Activated naive CD8-positive, alpha-beta T cell treated with anti-CD3 and anti-CD28 coated beads, Interleukin-2, amount 10 ng/mL, durations not matched to agents 7 days and 5 days (primary cell): ENCODE measurements around the gene MRGPRF. TPM values are rescaled to one million over a fixed set of nuclear protein-coding genes. Genes with fewer than 3 reads are reported as not detected.

ENCODE experiments used
- ATAC-seq: fragments of 150-1000 bp; cut with Tn5 transposase; one replicate; pipeline ENCODE4 v1.10.0; 2021; ENCODE audit warnings: low read depth, moderate library complexity
- POLR2A ChIA-PET: fragments of 350-600 bp; sonication (Branson Sonifier 250); formaldehyde crosslinking; loops from one replicate; lab custom pipeline; 2021; ENCODE audit warnings: antibody characterized with exemption; lab: Charles Lee
- DNase-seq: peaks from one replicate; pipeline ENCODE4 v3.0.0; 2021
- H3K27ac Mint-ChIP-seq: one replicate; pipeline ENCODE4 v1.8.0; 2022; ENCODE audit warnings: mild to moderate bottlenecking, mixed read lengths
- H3K27me3 Mint-ChIP-seq: one replicate; pipeline ENCODE4 v1.8.0; 2022; ENCODE audit warnings: mild to moderate bottlenecking, moderate library complexity, mixed read lengths
- H3K36me3 Mint-ChIP-seq: one replicate; pipeline ENCODE4 v1.8.0; 2021; ENCODE audit warnings: mild to moderate bottlenecking, mixed read lengths
- H3K4me1 Mint-ChIP-seq: one replicate; pipeline ENCODE4 v1.8.0; 2021; ENCODE audit warnings: mixed read lengths
- H3K4me3 Mint-ChIP-seq: one replicate; pipeline ENCODE4 v1.8.0; 2022; ENCODE audit warnings: mild to moderate bottlenecking, moderate library complexity, mixed read lengths
- H3K9me3 Mint-ChIP-seq: one replicate; pipeline ENCODE4 v1.8.0; 2021; ENCODE audit warnings: mixed read lengths
- total RNA-seq, 2 experiments: library from RNA; stranded (reverse); gene quantifications; one replicate each; pipeline ENCODE4 v1.2.3, GENCODE V29; 2021

Gene MRGPRF
- total RNA-seq, 2 experiments from 2014 or later, result not detected

DNA sequence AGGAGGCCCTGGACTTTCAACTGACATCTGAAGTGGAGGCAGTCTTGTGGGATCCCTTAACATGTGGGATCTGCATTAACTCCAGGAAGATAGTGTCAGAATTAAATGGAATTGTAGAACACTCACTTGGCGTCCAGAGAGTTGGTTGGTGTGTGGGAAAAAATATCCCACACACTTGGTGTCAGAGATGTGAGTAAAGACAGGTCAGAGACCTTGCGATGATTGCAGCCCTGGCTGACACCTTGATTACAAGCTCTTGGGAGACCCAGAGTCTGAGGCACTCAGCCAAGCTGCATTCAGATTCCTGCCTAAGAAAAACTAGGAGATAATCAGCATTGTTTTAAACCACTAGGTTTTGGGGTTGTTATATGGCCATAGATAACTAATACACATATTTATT is 28.5 kb upstream of the MRGPRF start:
- Mint-ChIP-seq H3K27me3 (peaks cover 16% of the 10 kb centered on the region), H3K27ac (no peak overlapping the region), H3K9me3 (no peaks in the 10 kb centered on the region), H3K36me3 (no peaks in the 10 kb centered on the region), H3K4me1 (peaks cover 3% of the 10 kb centered on the region), H3K4me3 (no peak overlapping the region)
- DNase-seq (no peak), ATAC-seq (no peak)
- POLR2A ChIA-PET, result no interaction called here

DNA sequence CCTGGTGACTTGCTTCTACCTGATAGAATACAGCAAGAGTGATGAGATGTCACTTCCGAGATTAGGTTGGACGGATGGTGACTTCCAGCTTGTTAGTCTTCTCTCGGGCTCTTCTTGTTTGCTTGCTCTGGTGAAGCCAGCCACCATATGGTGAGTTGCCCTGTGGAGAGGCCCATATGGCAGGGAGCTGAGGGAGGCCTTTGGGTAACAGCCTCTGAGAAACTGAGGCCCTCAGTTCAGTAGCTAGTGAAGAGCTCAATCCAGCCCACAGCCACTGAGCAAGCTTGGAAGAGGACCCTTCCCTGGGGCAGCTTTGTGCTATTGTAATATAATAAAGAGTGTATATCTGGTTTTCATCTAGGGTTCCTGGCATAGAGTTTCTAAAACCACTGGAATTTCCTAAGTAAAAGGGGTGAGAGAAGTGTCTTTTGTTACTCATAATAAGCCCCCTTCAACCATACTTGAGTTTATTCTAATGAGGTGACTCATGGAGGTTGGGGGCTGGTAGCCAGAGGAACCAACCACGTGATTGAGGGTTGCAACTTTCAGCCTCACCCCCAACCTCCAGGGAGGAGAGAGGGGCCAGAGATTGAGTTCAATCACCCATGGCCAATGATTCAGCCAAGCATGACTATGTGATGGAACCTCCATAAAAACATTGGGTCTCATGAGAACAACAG is 27.7 kb upstream of the MRGPRF start:
- DNase-seq (no peak), ATAC-seq (no peak)
- POLR2A ChIA-PET, result no interaction called here
- Mint-ChIP-seq H3K9me3 (no peaks in the 10 kb centered on the region), H3K27ac (no peak overlapping the region), H3K4me3 (no peak overlapping the region), H3K4me1 (peaks cover 3% of the 10 kb centered on the region), H3K36me3 (no peaks in the 10 kb centered on the region), H3K27me3 (peaks cover 8% of the 10 kb centered on the region)

DNA sequence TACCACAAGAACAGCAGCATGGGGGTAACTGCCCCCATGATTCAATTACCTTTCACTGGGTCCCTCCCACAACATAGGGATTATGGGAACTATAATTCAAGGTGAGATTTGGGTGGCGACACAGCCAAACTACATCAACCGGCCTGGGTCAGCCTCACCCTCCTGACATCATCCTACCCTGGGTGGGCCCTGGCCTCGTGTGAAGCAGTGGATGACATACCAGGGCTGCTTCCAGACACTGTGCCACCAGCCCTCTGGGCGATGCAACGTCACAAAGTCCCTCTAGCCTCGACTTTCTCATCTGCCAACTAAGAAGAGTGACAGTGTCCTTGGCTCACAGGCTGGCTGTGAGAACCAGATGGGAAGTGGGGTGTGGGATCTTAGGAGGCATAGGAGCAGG is 27.0 kb upstream of the MRGPRF start:
- POLR2A ChIA-PET, result no interaction called here
- ATAC-seq, result no peak
- no peaks in the 10 kb centered on the region for H3K36me3 Mint-ChIP-seq
- no peaks in the 10 kb centered on the region for H3K9me3 Mint-ChIP-seq
- no peak overlapping the region for H3K27ac Mint-ChIP-seq
- peaks cover 7% of the 10 kb centered on the region for H3K27me3 Mint-ChIP-seq
- H3K4me3 Mint-ChIP-seq, result no peak overlapping the region
- peaks cover 3% of the 10 kb centered on the region for H3K4me1 Mint-ChIP-seq
- no peak for DNase-seq

DNA sequence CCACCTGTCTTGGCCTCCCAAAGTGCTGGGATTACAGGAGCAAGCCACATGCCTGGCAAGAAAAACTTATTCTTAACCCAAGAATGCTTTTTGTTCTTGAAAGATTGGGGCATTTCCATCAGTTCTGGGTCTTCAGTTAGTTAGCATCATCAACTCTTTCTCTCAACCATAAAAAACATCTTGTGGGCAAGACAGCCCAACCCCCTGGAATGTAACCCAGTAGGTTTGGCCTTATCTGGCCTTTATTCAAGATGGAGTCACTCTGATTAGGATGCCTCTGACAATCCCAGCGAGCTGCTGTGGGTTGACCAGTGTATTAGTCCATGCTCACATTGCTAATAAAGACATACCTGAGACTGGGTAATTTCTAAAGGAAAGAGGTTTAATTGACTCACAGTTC is 26.5 kb upstream of the MRGPRF start:
- no peak for ATAC-seq
- no peak overlapping the region for H3K4me3 Mint-ChIP-seq
- no peak for DNase-seq
- H3K4me1 Mint-ChIP-seq, result peaks cover 3% of the 10 kb centered on the region
- H3K27me3 Mint-ChIP-seq, result peaks cover 6% of the 10 kb centered on the region
- H3K36me3 Mint-ChIP-seq, result no peaks in the 10 kb centered on the region
- no peaks in the 10 kb centered on the region for H3K9me3 Mint-ChIP-seq
- POLR2A ChIA-PET, result no interaction called here
- no peak overlapping the region for H3K27ac Mint-ChIP-seq

DNA sequence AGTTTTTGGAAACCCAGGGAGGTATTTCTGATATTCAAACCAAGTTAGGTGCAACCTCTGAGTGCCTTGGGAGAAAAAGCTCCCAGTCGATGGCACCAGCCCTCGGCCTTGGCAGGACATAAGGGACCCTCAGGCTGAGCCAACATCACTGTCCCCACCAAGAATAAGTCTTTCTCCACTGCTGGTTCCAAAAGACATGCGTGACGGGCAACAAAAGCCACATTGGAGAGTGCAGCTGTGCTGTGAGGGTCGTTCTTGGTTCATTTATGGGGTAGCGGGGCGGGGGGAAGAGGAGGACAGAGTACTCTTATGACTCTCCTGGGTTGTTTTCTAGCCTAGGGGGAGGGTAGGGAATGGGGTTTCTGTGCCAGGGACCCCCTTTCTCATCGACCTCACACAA is 24.5 kb upstream of the MRGPRF start:
- DNase-seq, result no peak
- Mint-ChIP-seq H3K4me3 (no peak overlapping the region), H3K4me1 (no peaks in the 10 kb centered on the region), H3K27ac (no peak overlapping the region), H3K27me3 (peaks cover under 1% of the 10 kb centered on the region), H3K36me3 (no peaks in the 10 kb centered on the region), H3K9me3 (no peaks in the 10 kb centered on the region)
- no peak for ATAC-seq
- POLR2A ChIA-PET, result no interaction called here

DNA sequence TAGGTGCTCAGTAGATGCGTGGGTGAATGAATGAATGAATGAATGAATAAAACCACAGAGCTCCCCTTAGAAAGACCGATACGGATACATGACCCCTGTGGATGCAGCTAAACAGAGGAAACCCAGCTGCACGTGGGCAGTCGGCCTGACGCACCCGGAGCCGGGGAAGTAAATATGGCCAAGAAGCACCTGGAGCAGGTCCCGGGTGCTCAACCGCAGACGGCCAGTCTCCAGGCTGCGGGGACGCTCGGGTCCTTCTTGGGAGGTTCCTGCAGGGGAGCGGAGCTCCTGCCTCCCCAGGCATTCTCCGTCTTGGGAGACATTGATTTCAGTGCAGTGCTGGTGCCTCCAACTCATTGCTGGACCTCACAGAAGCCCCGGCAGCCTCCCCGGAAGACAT is 24.0 kb upstream of the MRGPRF start:
- H3K36me3 Mint-ChIP-seq, result no peaks in the 10 kb centered on the region
- H3K27me3 Mint-ChIP-seq, result no peaks in the 10 kb centered on the region
- POLR2A ChIA-PET, result no interaction called here
- H3K27ac Mint-ChIP-seq, result no peak overlapping the region
- DNase-seq, result no peak
- no peak overlapping the region for H3K4me3 Mint-ChIP-seq
- H3K9me3 Mint-ChIP-seq, result no peaks in the 10 kb centered on the region
- H3K4me1 Mint-ChIP-seq, result no peaks in the 10 kb centered on the region
- no peak for ATAC-seq

DNA sequence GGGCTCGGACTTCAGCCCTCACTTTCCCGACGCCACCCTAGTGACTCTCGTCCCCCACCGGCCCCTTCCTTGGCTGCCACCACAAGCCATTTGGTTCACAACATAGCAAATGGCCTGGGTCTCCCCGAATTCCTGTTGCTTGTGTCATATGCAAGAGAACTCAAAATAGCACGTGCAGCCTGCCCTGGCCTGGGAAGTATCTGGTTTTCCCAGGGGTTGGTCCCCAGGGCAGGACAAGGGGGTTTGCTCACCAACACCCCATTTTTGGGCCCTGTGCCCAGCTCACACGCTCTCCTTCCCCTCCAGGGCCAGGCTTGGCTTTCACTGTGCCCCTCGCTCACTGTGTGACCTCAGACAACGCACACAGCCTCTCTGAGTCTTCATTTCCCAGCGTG is 22.9 kb upstream of the MRGPRF start:
- Mint-ChIP-seq H3K4me1 (no peaks in the 10 kb centered on the region), H3K36me3 (no peaks in the 10 kb centered on the region), H3K27me3 (no peaks in the 10 kb centered on the region), H3K27ac (no peak overlapping the region), H3K4me3 (no peak overlapping the region), H3K9me3 (no peaks in the 10 kb centered on the region)
- POLR2A ChIA-PET, result no interaction called here
- DNase-seq, result no peak
- ATAC-seq, result no peak

DNA sequence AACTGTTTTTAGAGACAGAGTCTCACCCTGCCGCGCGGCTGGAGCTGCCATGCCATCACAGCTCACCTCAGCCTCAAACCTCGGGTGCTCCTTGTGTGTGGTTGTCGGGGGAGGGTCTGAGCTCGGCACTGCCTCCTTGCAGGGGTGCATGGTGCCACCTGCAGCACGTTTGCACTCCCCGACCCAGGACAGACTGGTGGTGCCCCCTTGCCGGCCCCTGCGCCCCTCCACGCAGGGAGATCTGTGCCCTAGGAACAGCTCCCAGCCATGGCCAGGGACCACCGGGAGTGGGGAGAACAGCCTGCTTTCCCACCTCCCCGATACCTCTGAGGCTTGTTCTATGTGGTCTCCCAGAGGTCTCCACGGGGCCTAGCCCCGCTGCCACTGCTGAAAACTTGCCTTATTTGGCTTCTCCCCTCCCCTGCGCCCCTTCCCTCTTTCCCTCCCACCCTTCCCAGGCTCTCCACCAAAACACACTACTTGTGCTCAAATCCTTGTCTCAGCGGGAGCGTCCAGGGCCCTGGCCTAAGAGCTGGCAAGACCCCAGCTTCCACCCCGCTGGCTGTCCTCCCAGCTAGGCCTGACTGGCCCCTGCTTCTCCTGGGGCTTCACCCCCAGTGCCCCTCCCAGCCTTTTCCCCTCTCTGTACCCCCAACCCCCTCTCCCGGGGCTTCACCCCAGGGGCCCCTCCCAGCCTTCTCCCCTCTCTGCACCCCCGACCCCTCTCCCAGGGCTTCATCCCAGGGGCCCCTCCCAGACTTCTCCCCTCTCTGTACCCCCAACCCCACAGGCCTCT is 22.3 kb upstream of the MRGPRF start:
- DNase-seq (no peak), ATAC-seq (no peak)
- POLR2A ChIA-PET, result no interaction called here
- Mint-ChIP-seq H3K9me3 (no peaks in the 10 kb centered on the region), H3K36me3 (no peaks in the 10 kb centered on the region), H3K4me1 (no peaks in the 10 kb centered on the region), H3K4me3 (no peak overlapping the region), H3K27ac (no peak overlapping the region), H3K27me3 (peaks cover under 1% of the 10 kb centered on the region)

DNA sequence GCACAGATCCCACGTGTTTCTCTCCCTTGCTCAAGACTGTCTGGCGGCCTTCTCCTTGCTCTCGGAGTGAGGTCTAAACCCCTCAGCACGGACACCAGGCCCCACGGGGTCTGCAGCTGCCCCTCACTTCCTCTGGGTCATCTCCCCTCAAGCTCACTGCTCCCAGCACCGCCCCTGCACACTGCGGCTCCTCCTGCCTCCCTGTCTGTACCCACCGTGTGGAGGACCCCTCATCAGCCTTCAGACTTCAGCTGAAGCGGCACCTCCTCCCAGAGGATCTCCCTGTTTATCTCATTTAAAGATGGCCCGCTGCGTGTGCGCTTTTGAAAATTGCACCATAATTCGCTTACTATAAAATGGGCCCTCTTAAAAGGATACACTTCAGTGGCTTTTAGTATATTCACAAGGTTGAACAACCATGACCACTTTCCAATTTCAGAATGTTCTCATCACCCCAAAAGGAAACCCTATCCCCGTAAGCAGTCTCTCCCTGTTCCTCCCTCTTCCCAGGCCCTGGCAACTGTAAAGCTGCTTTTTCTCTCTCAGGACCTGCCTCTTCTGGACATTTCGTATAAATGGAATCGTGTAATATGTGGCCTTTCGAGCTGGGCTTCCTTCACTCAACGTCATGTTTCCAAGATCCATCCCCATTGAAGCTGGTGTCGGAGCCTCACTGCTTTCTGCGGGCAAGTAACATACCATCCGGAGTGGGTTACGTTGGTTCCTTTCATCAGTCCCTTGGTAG is 21.2 kb upstream of the MRGPRF start:
- ATAC-seq, result no peak

DNA sequence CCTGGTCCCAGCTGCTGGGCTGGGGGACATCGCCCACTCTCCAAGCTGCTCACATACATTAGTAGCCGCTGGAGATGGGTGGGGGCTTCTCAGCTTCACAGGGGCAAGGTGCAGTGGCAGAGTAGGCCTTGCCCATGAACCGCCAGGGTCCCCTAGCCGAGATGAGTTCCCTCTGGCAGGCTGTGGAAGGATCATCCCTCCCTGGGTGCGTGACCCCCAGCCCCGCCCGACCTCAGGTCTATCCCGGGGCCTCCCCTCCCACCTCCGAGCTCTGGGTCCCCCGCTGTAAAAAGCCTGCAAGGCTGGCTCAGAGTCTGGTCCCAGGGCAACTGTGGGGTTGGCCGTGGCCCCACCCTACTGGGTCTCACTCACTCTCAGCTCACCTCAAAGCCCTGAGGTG is 20.4 kb upstream of the MRGPRF start:
- no peaks in the 10 kb centered on the region for H3K36me3 Mint-ChIP-seq
- no peak overlapping the region for H3K27ac Mint-ChIP-seq
- peaks cover 4% of the 10 kb centered on the region for H3K27me3 Mint-ChIP-seq
- no peak overlapping the region for H3K4me3 Mint-ChIP-seq
- POLR2A ChIA-PET, result no interaction called here
- no peak for ATAC-seq
- no peak for DNase-seq
- H3K4me1 Mint-ChIP-seq, result no peaks in the 10 kb centered on the region
- H3K9me3 Mint-ChIP-seq, result no peaks in the 10 kb centered on the region

More for the DNA sequence above, 21.2 kb upstream of the MRGPRF start:
- peaks cover 4% of the 10 kb centered on the region for H3K27me3 Mint-ChIP-seq
- POLR2A ChIA-PET, result no interaction called here
- no peak overlapping the region for H3K27ac Mint-ChIP-seq
- no peaks in the 10 kb centered on the region for H3K4me1 Mint-ChIP-seq
- no peak overlapping the region for H3K4me3 Mint-ChIP-seq
- no peaks in the 10 kb centered on the region for H3K9me3 Mint-ChIP-seq
- H3K36me3 Mint-ChIP-seq, result no peaks in the 10 kb centered on the region
- DNase-seq, result no peak

DNA sequence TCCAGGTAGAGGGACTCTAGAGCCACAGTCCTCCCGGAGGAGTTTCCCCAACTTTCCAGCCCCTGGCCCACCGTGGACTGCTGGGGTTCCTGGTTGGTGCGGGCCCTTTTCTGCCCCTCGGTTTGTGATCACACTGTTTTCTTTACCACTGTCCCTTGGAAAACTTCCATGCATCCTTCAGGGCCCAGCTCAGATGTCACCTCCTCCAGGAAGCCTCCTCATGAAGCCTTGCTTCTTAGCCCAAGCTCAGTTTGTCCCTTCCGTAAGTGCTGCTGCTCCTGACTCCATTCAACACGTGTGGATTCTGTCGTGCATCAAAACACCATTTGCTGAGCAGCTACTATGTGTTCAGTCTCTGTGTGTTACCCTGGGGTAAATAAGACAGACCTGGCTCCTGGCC is 19.8 kb upstream of the MRGPRF start:
- Mint-ChIP-seq H3K4me3 (no peak overlapping the region), H3K9me3 (no peaks in the 10 kb centered on the region), H3K4me1 (no peaks in the 10 kb centered on the region), H3K27ac (no peak overlapping the region), H3K36me3 (no peaks in the 10 kb centered on the region), H3K27me3 (peaks cover 4% of the 10 kb centered on the region)
- POLR2A ChIA-PET, result no interaction called here
- ATAC-seq, result no peak
- no peak for DNase-seq

DNA sequence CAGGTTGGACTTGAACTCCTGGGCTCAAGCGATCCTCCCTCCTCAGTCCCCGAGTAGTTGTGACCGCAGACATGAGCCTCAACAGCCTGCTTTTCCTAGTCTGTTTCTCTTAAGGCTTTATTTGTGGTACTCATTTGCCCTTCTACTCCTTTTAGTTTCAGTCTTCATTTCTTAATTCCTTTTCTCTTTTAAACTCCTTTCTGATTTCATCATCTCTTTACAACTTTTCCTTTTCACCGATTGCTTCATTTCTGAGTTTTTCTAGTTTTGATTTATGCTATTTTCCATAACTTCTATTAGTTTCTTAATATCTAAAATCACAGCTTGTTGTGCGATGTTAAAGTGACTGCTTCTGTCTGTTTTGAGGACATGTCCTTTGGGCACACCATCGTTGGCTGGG is 17.3 kb upstream of the MRGPRF start:
- H3K36me3 Mint-ChIP-seq, result no peaks in the 10 kb centered on the region
- no peak overlapping the region for H3K27ac Mint-ChIP-seq
- no peaks in the 10 kb centered on the region for H3K4me1 Mint-ChIP-seq
- POLR2A ChIA-PET, result no interaction called here
- no peak for DNase-seq
- peaks cover 4% of the 10 kb centered on the region for H3K27me3 Mint-ChIP-seq
- ATAC-seq, result no peak
- H3K9me3 Mint-ChIP-seq, result no peaks in the 10 kb centered on the region
- H3K4me3 Mint-ChIP-seq, result no peak overlapping the region

DNA sequence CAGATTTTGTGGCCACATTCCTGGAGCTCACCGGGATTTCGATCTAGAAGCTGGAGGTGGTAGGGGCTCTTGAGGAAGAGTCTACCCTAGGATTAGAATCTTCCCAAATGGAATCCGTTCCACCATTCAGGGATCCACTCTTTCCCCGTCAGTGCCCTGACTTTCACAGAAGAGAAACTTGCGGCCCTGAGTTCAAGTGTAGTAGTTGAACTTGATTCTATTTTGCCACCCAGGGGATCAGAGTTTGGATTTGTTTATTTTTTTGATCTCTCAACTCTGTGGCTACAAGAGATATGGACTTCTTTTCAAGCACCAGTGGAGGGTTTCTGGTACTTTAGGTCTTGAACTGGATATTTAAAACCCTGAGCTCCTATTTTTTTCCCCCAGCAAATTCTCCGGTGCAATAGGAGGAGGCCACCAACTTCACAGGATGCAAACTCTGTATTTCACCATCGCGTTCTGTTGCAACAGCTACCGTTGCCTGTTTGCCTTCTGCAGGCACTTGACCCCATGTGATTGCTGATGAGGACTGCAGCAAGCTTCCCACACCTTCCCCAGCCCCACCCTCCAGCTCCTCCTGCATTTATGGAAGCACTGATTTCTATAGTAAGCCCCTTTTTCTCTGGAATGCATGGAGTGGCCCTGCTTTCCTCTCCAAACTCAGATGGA is 14.8 kb upstream of the MRGPRF start:
- no peak for ATAC-seq
- POLR2A ChIA-PET, result no interaction called here
- H3K27me3 Mint-ChIP-seq, result peaks cover 4% of the 10 kb centered on the region
- H3K9me3 Mint-ChIP-seq, result no peaks in the 10 kb centered on the region
- no peak overlapping the region for H3K4me3 Mint-ChIP-seq
- no peak for DNase-seq
- H3K27ac Mint-ChIP-seq, result no peak overlapping the region
- H3K36me3 Mint-ChIP-seq, result no peaks in the 10 kb centered on the region
- H3K4me1 Mint-ChIP-seq, result no peaks in the 10 kb centered on the region
